ENCODE data around the gene MEG3. TPM values are rescaled to one million over a fixed set of nuclear protein-coding genes. Genes with fewer than 3 reads are reported as not detected.

MEG3 gene
- total and polyA plus RNA-seq, 2 experiments from 2014 or later = not detected

GRCh38 chr14:100857233-100857922, 31.5 kb downstream of the MEG3 start (continued):
- TF ChIP-seq ZNF462 (CRISPR knock-in tag; IDR thresholded peaks at IDR 0.05) (no peak), JUNB (IDR thresholded peaks at IDR 0.05; ENCODE audit: unreplicated experiment) (no peak), POLR2AphosphoS5 (IDR thresholded peaks at IDR 0.05; ENCODE audit: low read depth) (no peak), EZH2 (IDR thresholded peaks at IDR 0.05; ENCODE audit: low read depth, unreplicated experiment) (no peak), CREB1 (CRISPR knock-in tag; IDR thresholded peaks at IDR 0.05; ENCODE audit: low read depth) (no peak), EZH2phosphoT487 (IDR thresholded peaks at IDR 0.05; ENCODE audit: unreplicated experiment) (no peak), ETS1 (IDR thresholded peaks at IDR 0.05) (no peak), NANOG (IDR thresholded peaks at IDR 0.05; ENCODE audit: borderline replicate concordance) (no peak), ZNF114 (CRISPR knock-in tag; IDR thresholded peaks at IDR 0.05) (no peak)
- TF ChIP-seq, protein P1, sequence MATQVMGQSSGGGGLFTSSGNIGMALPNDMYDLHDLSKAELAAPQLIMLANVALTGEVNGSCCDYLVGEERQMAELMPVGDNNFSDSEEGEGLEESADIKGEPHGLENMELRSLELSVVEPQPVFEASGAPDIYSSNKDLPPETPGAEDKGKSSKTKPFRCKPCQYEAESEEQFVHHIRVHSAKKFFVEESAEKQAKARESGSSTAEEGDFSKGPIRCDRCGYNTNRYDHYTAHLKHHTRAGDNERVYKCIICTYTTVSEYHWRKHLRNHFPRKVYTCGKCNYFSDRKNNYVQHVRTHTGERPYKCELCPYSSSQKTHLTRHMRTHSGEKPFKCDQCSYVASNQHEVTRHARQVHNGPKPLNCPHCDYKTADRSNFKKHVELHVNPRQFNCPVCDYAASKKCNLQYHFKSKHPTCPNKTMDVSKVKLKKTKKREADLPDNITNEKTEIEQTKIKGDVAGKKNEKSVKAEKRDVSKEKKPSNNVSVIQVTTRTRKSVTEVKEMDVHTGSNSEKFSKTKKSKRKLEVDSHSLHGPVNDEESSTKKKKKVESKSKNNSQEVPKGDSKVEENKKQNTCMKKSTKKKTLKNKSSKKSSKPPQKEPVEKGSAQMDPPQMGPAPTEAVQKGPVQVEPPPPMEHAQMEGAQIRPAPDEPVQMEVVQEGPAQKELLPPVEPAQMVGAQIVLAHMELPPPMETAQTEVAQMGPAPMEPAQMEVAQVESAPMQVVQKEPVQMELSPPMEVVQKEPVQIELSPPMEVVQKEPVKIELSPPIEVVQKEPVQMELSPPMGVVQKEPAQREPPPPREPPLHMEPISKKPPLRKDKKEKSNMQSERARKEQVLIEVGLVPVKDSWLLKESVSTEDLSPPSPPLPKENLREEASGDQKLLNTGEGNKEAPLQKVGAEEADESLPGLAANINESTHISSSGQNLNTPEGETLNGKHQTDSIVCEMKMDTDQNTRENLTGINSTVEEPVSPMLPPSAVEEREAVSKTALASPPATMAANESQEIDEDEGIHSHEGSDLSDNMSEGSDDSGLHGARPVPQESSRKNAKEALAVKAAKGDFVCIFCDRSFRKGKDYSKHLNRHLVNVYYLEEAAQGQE (IDR thresholded peaks at IDR 0.05; ENCODE audit: unreplicated experiment) = no peak
- TF ChIP-seq, protein P2, sequence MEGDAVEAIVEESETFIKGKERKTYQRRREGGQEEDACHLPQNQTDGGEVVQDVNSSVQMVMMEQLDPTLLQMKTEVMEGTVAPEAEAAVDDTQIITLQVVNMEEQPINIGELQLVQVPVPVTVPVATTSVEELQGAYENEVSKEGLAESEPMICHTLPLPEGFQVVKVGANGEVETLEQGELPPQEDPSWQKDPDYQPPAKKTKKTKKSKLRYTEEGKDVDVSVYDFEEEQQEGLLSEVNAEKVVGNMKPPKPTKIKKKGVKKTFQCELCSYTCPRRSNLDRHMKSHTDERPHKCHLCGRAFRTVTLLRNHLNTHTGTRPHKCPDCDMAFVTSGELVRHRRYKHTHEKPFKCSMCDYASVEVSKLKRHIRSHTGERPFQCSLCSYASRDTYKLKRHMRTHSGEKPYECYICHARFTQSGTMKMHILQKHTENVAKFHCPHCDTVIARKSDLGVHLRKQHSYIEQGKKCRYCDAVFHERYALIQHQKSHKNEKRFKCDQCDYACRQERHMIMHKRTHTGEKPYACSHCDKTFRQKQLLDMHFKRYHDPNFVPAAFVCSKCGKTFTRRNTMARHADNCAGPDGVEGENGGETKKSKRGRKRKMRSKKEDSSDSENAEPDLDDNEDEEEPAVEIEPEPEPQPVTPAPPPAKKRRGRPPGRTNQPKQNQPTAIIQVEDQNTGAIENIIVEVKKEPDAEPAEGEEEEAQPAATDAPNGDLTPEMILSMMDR (conservative IDR thresholded peaks at IDR 0.05; ENCODE audit: low read depth in 2 of 2) = no peak

All from GM23338 (cell line).